Endodermal cell (in vitro differentiated cells): ENCODE measurements around the gene CNFN. TPM values are rescaled to one million over a fixed set of nuclear protein-coding genes. Genes with fewer than 3 reads are reported as not detected.

ENCODE experiments used
- DNase-seq: peaks from one replicate; pipeline ENCODE4 v3.0.0-alpha.2; 2017
- H3K27ac ChIP-seq: 2 replicates; pipeline ENCODE4 v1.5.1; 2013; ENCODE audit warnings: mild to moderate bottlenecking, low read depth, low read length, moderate library complexity
- H3K27me3 ChIP-seq: 2 replicates; pipeline ENCODE4 v1.6.1; 2013; ENCODE audit warnings: mild to moderate bottlenecking, low read length, moderate library complexity; ENCODE audit not compliant: insufficient read depth, control insufficient read depth, poor library complexity, severe bottlenecking
- H3K36me3 ChIP-seq: 2 replicates; pipeline ENCODE4 v1.7.0; 2013; ENCODE audit warnings: mild to moderate bottlenecking, low read length, moderate library complexity; ENCODE audit not compliant: control insufficient read depth, insufficient read depth
- H3K4me1 ChIP-seq: one replicate; pipeline ENCODE4 v1.7.0; 2013; ENCODE audit warnings: low read length; ENCODE audit not compliant: control insufficient read depth, insufficient read depth
- H3K4me3 ChIP-seq: 2 replicates; pipeline ENCODE4 v1.5.1; 2013; ENCODE audit warnings: mild to moderate bottlenecking, low read length, moderate library complexity
- H3K9ac ChIP-seq: 2 replicates; pipeline ENCODE4 v1.6.1; 2013; ENCODE audit warnings: mild to moderate bottlenecking, low read length, moderate library complexity; ENCODE audit not compliant: poor library complexity, severe bottlenecking; ENCODE audit errors: extremely low read depth
- H3K9me3 ChIP-seq: 2 replicates; pipeline ENCODE4 v1.6.1; 2013; ENCODE audit warnings: mild to moderate bottlenecking, low read length, moderate library complexity; ENCODE audit not compliant: control insufficient read depth
- H3K27ac Mint-ChIP-seq: 2 replicates; pipeline ENCODE4 v1.8.0; 2020; ENCODE audit warnings: mixed read lengths
- H3K27me3 Mint-ChIP-seq: 2 replicates; pipeline ENCODE4 v1.8.0; 2021; ENCODE audit warnings: mild to moderate bottlenecking, mixed read lengths; ENCODE audit not compliant: insufficient read depth
- H3K36me3 Mint-ChIP-seq: 2 replicates; pipeline ENCODE4 v1.8.0; 2020; ENCODE audit warnings: low read depth, mixed read lengths
- H3K4me1 Mint-ChIP-seq: 2 replicates; pipeline ENCODE4 v1.8.0; 2020; ENCODE audit warnings: mixed read lengths
- H3K4me3 Mint-ChIP-seq: 2 replicates; pipeline ENCODE4 v1.8.0; 2020; ENCODE audit warnings: mild to moderate bottlenecking, moderate library complexity, mixed read lengths
- H3K9me3 Mint-ChIP-seq: 2 replicates; pipeline ENCODE4 v1.8.0; 2020; ENCODE audit warnings: mild to moderate bottlenecking, mixed read lengths
- WGBS, 2 experiments: methylation state at CpG; one replicate each; pipeline versions ENCODE4 v1.1.5 to v1.1.7; 2013; ENCODE audit warnings: missing lambda C conversion rate in 2 of 2, mixed read lengths in 1 of 2; ENCODE audit not compliant: insufficient coverage in 1 of 2, insufficient read length in 1 of 2; 5-methylcytosine and 5-hydroxymethylcytosine counted together
- total RNA-seq, 2 donors: library from RNA; stranded (reverse); fragmentation: NEBNext Ultra II Directional in 1 of 2; extraction: Animal tissue kit (Norgen Biotek cat#: 25700) in 1 of 2; gene quantifications; 2 replicates in 1 of 2; 3 replicates in 1 of 2; pipeline ENCODE4 v1.2.1, GENCODE V29; 2021
- TF ChIP-seq, protein P1 (sequence below): fragments of 200-600 bp; sonication (generic); conservative IDR thresholded peaks from 2 replicates; pipeline ENCODE4 v1.5.0; 2021; ENCODE audit warnings: antibody characterized with exemption, mild to moderate bottlenecking

Gene CNFN
- total RNA-seq, 2 donors from 2014 or later = 5.0 to 6.6 TPM

DNA sequence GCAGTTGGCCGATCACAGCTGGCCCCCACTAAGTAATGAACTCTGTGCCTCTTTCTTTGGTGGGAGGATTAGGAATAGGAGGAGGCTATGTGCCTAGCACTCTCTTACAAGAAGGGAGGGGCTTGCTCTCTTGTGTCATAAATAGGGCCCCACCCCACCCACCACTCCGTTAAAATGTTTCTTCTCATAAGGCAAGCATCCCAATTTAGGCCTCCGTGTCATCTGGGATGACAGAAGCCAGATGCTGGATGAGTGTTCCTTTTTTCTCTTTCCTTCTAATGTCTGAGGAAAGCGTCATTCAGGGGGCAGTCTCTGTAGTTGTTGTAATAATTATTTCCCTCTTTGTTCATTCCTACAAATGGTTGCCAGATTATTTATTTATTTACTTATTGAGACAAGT, 37.2 kb upstream of the CNFN start, which contains the start of gene LIPE:
Gene LIPE, minus strand, starts transcription at position 76 of the 400 bp plus-strand sequence. CDS start 239 bp downstream, outside the sequence.
- H3K9me3 ChIP-seq = no peaks in the 10 kb centered on the region
- Mint-ChIP-seq H3K9me3 (peaks cover 7% of the 10 kb centered on the region), H3K36me3 (no peaks in the 10 kb centered on the region), H3K4me1 (peaks cover 10% of the 10 kb centered on the region), H3K27me3 (peaks cover 55% of the 10 kb centered on the region), H3K4me3 (no peak within 1 kb of the TSS), H3K27ac (no peak within 1 kb of the TSS)
- H3K36me3 ChIP-seq = no peaks in the 10 kb centered on the region
- no peak within 1 kb of the TSS for H3K4me3 ChIP-seq
- H3K9ac ChIP-seq = no peak within 1 kb of the TSS
- 91 to 96% methylated on average over 3 of the region's 4 CpGs for WGBS, 2 experiments
- peaks cover 16% of the 10 kb centered on the region for H3K27me3 ChIP-seq
- no peak for DNase-seq
- no peaks in the 10 kb centered on the region for H3K4me1 ChIP-seq
- H3K27ac ChIP-seq = no peak within 1 kb of the TSS
- TF ChIP-seq, protein P1, sequence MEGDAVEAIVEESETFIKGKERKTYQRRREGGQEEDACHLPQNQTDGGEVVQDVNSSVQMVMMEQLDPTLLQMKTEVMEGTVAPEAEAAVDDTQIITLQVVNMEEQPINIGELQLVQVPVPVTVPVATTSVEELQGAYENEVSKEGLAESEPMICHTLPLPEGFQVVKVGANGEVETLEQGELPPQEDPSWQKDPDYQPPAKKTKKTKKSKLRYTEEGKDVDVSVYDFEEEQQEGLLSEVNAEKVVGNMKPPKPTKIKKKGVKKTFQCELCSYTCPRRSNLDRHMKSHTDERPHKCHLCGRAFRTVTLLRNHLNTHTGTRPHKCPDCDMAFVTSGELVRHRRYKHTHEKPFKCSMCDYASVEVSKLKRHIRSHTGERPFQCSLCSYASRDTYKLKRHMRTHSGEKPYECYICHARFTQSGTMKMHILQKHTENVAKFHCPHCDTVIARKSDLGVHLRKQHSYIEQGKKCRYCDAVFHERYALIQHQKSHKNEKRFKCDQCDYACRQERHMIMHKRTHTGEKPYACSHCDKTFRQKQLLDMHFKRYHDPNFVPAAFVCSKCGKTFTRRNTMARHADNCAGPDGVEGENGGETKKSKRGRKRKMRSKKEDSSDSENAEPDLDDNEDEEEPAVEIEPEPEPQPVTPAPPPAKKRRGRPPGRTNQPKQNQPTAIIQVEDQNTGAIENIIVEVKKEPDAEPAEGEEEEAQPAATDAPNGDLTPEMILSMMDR = no peak

DNA sequence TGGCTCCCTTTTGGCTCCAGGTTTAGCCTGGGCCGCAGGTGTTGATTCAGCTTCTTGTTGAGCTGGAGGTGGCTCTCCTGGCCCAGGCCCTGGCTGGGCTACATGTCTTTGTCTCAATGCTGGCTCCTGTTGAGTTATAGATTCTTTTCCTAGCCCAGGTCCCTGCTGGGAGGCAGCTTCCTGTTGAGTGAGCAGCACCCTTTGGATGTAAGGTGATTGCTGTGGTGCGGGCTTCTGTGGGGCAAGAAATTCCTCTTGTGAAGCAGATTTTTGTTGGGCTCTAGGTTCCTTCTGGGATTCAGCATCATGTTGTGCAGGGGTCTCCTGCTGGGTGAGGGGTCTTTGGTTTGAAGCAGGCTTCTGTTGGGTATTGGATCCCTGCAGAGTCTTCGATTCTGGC, 36.5 kb upstream of the CNFN start:
- 91 to 100% methylated on average over 1 to 3 of the region's 3 CpGs for WGBS, 2 experiments
- no peak overlapping the region for H3K4me3 ChIP-seq
- Mint-ChIP-seq H3K9me3 (peaks cover 7% of the 10 kb centered on the region), H3K27ac (no peak overlapping the region), H3K4me3 (no peak overlapping the region), H3K4me1 (peaks cover 10% of the 10 kb centered on the region), H3K36me3 (no peaks in the 10 kb centered on the region), H3K27me3 (peaks cover 62% of the 10 kb centered on the region)
- no peak overlapping the region for H3K27ac ChIP-seq
- no peak for DNase-seq
- no peak overlapping the region for H3K9ac ChIP-seq
- no peaks in the 10 kb centered on the region for H3K36me3 ChIP-seq
- H3K9me3 ChIP-seq = no peaks in the 10 kb centered on the region
- H3K4me1 ChIP-seq = no peaks in the 10 kb centered on the region
- H3K27me3 ChIP-seq = peaks cover 22% of the 10 kb centered on the region
- TF ChIP-seq, protein P1 = no peak

DNA sequence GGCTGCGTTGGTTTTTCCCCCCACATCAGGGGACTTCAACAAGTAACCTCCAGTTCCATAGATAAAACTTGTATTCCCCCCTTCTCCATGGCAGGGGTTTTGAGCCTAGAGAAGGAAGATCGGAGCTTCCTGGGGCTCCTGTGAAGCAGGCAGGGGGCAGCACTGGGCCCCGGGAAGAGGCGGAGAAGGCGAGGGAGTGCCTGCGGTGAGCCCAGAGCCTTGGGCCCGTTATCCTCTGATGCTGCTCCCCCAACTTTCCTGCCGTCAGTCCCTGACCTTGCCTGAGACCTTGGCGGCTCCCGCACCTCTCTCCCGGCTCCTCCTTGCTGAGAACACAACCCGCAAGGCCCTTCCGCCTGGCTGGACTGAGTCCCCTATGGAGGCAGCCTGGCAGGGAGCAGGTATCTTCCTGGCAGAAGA, 34.6 kb upstream of the CNFN start:
- WGBS, 2 experiments = 38 to 62% methylated on average over 7 to 13 of the region's 13 CpGs
- TF ChIP-seq, protein P1 = peak; percentile 80
- Histone ChIP-seq H3K4me3 (no peak overlapping the region), H3K27ac (no peak overlapping the region), H3K9ac (no peak overlapping the region), H3K4me1 (no peaks in the 10 kb centered on the region), H3K9me3 (no peaks in the 10 kb centered on the region), H3K36me3 (no peaks in the 10 kb centered on the region), H3K27me3 (peaks cover 26% of the 10 kb centered on the region)
- peak; percentile 75 for DNase-seq
- H3K27me3 Mint-ChIP-seq = peaks cover 81% of the 10 kb centered on the region
- no peaks in the 10 kb centered on the region for H3K36me3 Mint-ChIP-seq
- H3K4me3 Mint-ChIP-seq = no peak overlapping the region
- no peak overlapping the region for H3K27ac Mint-ChIP-seq
- peaks cover 10% of the 10 kb centered on the region for H3K4me1 Mint-ChIP-seq
- peaks cover 7% of the 10 kb centered on the region for H3K9me3 Mint-ChIP-seq
